Left lobe of liver (tissue), 2 donors: ENCODE data around the gene PLK5. TPM values are rescaled to one million over a fixed set of nuclear protein-coding genes. Genes with fewer than 3 reads are reported as not detected.
"Not testable (repeated sequence)": the region's sequence is repeated elsewhere in the genome, so short reads cannot be mapped to it uniquely, and the experiment has no call there.

Experiments used
- ATAC-seq: fragments of 200-7000 bp; cut with Tn5 transposase; one replicate; pipeline ENCODE4 v1.9.1; 2020; ENCODE audit warnings: mild to moderate bottlenecking, moderate library complexity
- DNase-seq: peaks from one replicate; pipeline ENCODE4 v3.0.0-alpha.2; 2020; ENCODE audit warnings: low spot score
- total RNA-seq: library from RNA; stranded (reverse); gene quantifications from one replicate; pipeline ENCODE4 v1.2.1, GENCODE V29; 2021
- donor health status: DM: no; HTN: no; CAD: no; lungs with moderate emphysema.
- donor health status: DM: no; HTN: yes; CAD: no.

Gene PLK5
- total RNA-seq, 1 donor from 2014 or later = not detected

DNA sequence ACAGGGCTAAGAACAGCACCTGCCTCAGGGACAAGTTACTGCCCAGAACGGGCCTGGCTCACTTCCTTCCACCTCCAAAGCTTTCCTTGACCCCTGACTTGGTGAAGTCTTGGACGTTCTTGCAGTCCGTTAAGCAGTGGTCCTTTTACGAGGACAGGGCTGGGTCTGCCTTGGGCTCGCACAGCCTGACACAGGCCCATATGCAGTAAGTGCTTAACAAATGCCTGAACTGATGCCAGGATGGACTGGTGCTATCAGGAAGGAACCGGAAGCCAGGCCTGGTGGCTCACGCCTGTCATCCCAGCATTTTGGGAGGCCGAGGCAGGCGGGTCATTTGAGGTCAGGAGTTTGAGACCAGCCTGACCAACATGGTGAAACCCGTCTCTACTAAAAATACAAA is 1.8 kb upstream of the PLK5 start:
- DNase-seq (no peak), ATAC-seq (no peak)

DNA sequence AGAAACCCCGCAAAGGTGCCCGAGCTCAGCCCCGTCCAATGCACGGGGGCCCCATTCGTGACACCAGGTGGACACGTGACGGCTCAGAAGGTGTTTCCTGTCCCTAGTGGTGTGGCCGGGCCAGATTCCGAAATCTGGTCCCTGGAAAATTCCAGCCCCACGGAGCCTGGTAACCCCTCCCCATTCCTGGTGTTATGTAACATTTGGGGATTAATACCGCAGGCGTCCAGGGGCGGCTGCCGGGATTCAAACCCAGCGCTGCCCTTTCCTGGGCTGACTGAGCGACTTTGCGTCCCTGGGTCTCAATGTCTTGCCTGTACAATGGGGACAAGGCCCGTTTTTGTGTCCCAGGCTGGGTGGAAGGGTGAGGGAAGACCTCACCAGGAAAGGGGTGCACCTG is 1.0 kb upstream of the PLK5 start:
- ATAC-seq (no peak), DNase-seq (no peak)

DNA sequence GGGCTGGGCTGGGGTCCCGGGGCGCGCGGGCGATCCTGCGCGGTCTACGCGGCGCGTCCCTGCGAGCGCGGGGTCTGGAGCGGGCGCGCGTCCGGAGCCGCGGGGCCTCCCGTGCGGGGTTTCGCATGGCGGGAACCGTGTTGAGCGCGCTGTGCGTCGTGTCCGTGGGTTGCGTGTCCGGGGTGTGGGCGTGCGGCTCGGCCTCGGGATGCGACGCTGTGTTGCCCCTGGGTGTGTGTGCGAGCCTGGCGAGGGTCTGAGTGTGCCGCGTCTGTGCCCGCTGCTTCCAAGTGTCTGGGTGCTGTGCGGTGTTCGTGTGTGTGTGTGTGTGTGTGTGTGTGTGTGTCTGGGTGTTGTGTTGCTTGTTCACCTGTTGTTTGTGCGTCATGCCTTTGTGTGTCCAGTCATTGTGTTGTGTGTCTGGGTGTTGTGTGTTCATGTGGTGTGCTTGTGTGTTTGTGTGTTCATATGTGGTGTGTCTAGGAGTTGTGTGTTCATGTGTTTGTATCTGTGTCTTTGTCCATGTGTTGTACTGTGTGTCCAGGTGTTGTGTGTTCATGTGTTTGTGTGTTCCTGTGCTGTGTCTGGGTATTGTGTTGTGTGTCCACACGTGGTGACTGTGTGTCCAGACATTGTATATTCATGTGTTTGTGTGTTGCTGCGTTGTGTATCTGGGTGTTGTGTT is 552 bp downstream of the PLK5 start:
- no peak for DNase-seq
- ATAC-seq = no peak

DNA sequence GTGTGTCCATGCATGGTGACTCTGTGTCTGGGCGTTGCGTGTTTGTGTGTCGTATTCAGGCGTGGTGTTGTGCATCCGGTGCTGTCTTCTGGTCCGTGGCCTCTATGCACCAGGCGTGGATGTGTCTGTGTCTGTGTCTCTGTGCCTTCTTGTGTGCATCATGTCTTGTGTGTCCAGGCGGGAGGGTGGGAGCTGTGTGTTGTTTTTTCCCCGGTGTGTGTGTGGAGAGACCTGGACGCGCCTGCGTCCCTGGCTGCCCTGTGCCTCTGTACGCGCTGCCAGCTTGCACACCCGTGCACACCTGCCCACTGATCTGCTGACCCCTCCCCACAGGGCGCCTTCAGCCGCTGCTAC is 1.1 kb downstream of the PLK5 start:
- no peak for DNase-seq
- ATAC-seq = no peak

DNA sequence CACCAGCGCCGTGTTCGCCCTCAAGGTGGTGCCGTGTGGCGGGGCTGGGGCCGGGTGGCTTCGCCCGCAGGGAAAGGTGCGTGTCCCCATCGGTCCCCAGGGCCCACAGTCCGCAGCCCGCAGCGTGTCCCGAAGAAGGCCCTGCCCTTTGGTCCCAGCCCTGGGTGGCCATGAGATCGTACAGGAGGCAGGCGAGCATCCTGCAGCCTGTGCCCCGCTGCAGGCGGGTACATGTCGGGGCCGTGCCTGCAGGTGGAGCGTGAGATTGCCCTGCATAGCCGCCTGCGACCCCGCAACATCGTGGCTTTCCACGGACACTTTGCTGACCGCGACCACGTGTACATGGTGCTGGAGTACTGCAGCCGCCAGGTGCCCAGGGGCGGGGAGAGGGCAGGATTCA is 1.5 kb downstream of the PLK5 start:
- no peak for DNase-seq
- ATAC-seq = no peak

DNA sequence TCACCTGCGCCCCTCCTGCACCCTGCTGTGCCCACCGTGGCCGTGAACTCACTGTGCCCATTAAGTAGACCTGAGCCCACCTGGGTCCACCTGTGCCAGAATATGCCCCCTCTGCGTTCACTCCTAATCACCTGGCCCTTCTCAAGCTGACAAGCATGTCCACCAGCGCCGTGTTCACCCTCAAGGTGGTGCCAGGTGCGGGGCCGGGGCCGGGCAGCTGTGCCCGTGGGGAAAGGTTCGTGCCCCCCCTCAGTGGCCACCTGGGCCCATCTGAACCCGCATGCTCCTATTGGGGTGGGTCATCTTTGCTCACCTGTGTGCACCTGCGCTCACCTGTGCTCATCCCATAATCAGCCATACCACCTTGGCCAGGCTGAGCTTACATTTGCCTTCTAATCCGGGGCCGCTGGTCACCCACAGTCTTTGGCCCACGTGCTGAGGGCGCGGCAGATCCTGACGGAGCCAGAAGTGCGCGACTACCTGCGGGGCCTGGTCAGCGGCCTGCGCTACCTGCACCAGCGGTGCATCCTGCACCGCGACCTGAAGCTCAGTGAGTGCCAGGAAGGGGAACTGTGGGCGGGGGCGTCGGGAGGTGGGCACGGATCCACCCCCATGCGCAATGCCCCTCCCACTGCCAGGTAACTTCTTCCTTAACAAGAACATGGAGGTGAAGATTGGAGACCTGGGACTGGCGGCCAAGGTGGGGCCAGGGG is 2.3 kb downstream of the PLK5 start:
- no peak for DNase-seq
- ATAC-seq = no peak

DNA sequence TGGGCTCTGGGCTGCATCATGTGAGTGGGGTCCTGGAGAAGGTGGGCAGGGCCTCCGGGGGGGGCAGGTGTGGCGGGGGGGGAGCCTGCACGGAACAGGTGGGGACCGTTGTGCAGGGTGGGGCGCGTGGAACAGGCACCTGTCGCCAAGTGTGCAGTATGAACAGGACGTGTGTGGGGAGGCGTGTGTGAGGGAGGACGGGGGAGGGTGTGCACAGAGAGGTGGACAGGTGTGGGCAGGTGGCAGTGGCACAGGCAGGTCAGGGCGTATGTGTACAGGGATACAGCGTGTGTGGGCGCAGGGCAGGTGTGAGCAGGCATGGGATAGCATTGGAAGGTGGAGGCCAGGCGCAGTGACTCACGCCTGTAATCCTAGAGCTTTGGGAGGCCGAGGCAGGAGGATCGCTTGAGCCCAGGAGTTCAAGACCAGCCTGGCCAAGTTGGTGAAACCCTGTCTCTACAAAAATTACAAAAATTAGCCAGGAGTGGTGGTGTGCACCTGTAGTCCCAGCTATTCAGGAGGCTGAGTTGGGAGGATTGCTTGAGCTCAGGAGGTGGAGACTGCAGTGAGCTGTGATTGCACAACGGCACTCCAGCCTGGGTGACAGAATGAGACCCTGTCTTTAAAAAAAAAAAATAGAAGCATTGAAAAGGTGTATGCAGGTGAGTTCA is 3.2 kb downstream of the PLK5 start:
- DNase-seq (no peak), ATAC-seq (no peak)

DNA sequence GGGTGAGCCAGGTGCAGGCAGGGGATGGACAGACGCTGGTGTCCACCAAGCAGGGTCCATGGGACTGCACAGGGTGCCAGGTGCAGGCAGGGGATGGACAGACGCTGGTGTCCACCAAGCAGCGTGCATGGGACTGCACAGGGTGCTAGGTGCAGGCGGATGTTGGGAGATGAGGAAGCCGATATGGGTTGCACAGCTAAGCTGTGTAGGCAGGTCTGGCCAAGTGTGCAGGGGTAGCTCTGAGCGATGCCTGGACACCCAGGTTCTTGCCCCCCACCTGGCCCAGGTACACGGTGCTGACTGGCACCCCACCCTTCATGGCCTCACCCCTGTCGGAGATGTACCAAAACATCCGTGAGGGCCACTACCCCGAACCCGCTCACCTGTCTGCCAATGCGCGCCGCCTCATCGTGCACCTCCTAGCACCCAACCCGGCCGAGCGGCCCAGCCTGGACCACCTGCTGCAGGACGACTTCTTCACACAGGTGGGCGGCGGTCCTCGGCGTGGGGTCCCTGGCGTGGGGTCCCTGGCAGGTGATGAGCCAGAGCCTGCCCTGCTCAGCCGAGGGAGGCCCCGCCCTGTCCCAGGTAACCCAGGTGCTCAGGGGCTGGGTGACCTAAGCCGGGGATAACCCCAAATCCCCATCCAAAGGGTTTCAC is 3.9 kb downstream of the PLK5 start:
- no peak for ATAC-seq
- DNase-seq = no peak

DNA sequence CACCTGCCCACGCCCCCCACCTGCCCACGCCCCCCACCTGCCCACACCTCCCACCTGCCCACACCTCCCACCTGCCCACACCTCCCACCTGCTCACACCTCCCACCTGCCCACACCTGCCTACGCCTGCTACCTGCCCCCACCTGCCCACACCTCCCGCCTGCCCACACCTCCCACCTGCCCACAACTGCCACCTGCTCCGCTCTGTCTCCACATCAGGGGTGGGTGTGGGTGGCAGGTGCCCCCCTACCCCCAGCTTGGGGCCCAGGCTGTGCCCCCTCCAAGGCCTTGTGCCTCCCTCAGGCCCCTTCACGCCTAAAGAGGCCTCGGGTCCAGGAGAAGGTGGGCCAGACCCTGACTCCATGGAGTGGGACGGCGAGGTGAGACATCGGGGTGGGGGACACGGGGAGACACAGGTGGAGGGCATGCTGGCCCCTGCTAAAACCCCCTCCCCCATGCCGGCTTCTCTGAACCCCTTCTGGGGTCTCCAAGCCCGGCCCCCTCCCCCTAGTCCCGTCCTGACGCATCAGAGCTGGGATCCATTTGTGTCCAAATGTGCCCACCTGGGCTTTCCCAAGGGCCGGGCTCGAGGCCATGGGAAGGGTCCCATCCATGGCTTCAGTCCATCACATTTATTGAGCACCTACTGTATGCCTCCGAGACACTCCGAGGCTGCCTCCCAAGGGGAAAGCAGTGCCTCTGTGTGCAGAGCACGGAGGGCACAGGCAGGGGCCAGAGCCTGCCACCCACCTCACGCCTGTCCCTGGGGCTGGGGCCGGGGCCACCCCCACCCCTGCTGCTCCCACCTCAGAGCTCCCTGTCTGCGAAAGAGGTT is 4.9 kb downstream of the PLK5 start:
- ATAC-seq = no peak

DNA sequence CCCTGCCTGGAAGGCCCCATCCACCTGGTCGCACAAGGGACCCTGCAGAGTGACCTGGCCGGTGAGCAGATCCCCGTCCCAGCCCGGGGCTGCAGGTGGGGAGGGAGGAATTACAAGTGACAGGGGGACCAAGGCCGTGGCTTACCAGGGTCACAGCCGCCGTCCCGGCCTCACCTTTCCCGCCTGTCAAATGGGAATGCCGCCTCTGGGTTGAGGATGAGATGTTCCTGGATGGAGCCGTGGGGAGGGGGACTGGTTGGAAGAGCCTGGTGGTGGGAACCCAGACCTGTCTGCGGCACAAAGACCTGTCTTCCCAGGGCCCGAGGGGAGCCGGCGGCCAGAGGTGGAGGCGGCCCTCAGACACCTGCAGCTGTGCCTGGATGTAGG is 5.5 kb downstream of the PLK5 start:
- DNase-seq (no peak), ATAC-seq (no peak)

More for the DNA sequence above, 4.9 kb downstream of the PLK5 start:
- DNase-seq = no peak

DNA sequence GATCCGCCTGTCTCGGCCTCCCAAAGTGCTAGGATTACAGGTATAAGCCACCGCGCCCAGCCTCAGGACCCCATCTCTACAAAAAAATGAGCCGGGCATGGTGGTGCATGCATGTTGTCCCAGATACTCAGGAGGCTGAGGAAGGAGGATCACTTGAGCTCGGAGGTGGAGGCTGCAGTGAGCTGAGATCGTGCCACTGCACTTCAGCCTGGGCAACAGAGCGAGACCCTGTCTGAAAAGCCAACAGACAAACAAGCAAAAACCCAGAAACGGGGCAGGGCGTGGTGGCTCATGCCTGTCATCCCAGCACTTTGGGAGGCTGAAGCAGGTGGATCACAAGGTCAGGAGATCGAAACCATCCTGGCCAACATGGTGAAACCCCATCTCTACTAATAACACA is 7.0 kb downstream of the PLK5 start:
- DNase-seq, ATAC-seq: not testable (repeated sequence)

DNA sequence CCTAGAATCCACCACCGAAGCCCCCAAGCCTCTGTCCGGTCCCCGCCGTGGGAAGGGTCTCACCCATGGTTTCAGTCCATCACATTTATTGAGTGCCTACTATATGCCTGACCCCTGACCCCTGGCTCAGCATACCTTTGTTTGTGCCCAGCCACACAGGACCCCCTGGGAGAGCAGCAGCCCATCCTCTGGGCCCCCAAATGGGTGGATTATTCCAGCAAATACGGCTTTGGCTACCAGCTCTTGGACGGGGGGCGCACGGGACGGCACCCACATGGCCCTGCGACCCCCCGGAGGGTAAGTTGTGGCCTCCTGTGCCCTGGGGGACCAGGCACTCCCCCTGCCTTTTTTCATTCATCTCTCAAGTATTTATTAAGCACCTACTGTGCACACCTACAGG is 7.7 kb downstream of the PLK5 start:
- no peak for DNase-seq
- ATAC-seq = no peak

DNA sequence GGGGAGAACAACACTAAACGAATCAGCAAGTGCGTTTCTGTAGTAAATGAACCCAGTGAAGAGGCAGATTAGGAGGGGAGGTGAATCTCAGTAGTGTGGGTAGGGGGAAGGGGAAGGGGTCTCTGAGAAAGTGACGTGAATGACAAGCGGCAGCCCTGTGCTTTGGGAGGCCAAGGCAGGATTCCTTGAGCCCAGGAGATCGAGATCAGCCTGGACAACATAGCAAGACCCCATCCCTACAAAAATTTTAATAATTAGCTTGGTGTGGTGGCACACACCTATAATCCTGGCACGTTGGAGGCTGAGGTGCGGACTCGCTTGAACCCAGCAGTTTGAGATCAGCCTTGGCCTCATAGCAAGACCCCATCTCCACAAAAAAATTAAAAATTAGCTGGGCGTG is 8.1 kb downstream of the PLK5 start:
- DNase-seq (no peak), ATAC-seq (no peak)

DNA sequence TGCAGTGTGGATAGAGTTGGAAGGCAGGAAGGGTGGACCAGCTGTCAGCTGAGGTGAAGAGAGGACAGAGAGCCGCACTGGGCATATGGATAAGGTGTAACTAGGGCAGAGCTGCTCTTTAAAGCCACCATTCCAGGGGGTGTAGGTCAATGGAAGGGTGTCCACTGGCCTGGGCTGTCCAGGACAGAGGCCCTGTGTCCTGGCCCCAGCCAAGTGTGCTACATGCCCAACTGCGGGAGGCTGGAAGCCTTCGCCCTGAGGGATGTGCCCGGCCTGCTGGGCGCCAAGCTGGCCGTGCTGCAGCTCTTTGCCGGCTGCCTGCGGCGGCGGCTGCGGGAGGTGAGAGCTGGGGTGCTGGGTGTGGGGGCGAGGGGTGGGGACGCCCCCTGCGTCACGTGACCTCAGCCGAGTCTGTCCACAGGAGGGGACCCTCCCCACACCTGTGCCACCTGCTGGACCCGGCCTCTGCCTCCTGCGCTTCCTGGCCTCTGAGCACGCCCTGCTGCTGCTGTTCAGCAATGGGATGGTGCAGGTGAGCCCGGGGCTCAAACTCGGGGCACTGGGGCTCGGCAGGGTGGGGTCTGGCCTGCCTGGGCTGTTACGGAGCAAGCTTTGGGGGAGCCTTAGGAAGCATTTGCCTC is 9.8 kb downstream of the PLK5 start:
- DNase-seq = no peak

DNA sequence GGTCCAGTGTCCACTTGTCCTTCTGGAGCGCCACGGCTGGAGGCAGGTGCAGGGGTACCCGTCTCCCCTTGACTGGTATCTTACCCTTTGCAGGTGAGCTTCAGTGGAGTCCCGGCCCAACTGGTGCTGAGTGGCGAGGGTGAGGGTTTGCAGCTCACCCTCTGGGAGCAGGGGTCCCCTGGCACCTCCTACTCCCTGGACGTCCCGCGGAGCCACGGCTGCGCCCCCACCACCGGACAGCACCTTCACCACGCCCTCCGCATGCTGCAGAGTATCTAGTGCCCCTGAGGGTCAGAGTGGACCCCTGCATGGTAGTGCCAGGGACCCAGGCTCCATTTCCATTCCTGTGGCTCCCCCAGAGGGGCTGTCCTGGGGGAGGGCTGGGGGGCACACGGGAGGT is 11.1 kb downstream of the PLK5 start:
- DNase-seq (no peak), ATAC-seq (no peak)

More for the DNA sequence above, 9.8 kb downstream of the PLK5 start:
- ATAC-seq = no peak

DNA sequence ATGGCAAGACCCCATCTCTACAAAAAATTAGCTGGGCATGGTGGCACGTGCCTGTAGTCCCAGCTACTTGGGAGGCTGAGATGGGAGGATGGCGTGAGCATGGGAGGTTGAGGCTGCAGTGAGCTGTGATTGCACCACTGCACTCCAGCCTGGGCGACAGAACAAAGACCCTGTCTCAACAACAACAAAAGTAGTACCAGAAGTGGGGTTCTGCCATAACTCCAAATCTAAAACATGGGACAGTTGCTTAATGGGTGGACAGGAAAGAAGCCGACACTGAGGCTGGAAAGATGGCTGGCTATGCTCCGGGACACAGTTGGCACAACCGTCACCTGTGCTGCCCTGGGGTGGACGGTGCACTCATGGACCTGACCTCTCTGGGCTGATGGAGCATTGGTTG is 11.8 kb downstream of the PLK5 start:
- DNase-seq, ATAC-seq: not testable (repeated sequence)

DNA sequence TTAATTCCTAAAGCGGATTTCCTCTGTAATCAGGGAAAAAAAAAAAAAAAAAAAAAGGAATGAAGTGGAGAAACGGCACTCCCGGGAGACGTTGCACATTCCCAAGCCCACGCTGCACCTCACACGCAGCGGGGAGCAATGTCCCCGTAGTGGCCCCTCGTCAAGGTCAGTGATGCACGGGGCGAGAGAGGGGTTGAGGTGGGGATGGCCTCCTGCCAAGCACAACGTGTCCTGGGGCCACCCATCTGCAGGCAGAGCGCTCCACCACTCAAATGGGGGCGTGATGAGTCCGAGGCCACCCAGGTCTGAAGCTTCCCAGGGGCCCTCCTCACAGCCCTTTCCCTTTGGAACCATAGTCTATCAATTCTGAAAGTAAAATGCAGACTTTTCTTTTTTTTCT is 15.1 kb downstream of the PLK5 start:
- ATAC-seq = no peak
- no peak for DNase-seq

DNA sequence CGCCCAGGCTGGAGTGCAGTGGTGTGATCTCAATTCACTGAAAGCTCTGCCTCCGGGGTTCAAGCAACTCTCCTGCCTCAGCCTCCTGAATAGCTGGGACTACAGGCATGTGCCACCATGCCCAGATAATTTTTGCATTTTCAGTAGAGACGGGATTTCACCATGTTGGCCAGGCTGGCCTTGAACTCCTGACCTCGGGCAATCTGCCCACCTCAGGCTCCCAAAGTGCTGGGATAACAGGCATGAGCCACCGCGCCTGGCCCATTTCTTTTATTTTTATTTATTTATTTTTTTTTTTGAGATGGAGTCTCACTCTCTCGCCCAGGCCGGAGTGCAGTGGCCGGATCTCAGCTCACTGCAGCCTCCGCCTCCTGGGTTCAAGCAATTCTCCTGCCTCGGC is 15.9 kb downstream of the PLK5 start:
- not testable (repeated sequence) for ATAC-seq

DNA sequence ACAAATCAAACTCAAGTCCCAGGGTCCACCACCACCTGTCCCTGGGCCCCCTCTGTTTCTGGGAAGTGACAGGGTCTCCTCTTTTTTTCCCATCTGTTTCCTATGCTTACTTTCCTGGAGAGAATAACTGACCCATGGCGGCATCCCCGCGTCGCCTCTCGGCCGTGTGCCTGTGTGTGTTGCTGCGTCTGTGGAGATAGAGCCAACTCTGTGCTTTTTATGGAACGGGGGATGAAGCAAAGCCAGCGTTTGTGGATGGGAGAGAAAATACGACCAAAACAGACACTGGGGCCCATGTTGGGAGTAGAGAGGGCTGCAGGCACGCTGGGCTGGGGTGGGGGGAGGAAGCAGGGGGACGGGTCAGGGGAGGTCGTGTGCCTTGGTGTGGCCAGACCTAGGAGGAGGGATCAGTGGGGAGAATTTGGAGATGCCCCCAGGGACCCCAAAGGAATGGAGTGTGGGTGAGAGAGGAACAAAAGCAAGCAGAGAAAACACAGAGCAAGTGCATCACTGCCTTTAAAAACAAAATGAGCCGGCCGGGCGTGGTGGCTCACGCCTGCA is 16.6 kb downstream of the PLK5 start:
- DNase-seq (no peak), ATAC-seq (no peak)

More for the DNA sequence above, 15.9 kb downstream of the PLK5 start:
- not testable (repeated sequence) for DNase-seq
